COLO829 (cell line): ENCODE measurements around the gene FGD2.
"Not testable (repeated sequence)": the region's sequence is repeated elsewhere in the genome, so short reads cannot be mapped to it uniquely, and the experiment has no call there.

Source experiments
- DNase-seq: peaks from one replicate; pipeline ENCODE4 v3.0.0; 2012; ENCODE audit warnings: low spot score

The FGD2 gene

DNA sequence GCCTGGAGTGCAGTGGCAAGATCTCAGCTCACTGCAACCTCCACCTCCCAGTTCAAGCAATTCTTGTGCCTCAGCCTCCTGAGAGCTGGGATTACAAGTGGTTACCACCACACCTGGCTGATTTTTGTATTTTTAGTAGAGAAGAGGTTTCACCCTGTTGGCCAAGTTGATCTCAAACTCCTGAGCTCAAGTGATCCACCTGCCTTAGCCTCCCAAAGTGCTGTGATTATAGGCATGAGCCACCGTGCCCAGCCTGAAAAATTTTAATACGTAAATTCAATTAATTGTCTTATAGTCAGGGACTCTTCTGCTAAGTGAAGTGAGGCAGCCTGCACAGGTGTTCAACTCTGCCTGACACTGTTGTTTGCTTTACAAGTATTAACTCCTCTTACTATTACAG lies 15.1 kb upstream of the FGD2 start:
- not testable (repeated sequence) for DNase-seq

DNA sequence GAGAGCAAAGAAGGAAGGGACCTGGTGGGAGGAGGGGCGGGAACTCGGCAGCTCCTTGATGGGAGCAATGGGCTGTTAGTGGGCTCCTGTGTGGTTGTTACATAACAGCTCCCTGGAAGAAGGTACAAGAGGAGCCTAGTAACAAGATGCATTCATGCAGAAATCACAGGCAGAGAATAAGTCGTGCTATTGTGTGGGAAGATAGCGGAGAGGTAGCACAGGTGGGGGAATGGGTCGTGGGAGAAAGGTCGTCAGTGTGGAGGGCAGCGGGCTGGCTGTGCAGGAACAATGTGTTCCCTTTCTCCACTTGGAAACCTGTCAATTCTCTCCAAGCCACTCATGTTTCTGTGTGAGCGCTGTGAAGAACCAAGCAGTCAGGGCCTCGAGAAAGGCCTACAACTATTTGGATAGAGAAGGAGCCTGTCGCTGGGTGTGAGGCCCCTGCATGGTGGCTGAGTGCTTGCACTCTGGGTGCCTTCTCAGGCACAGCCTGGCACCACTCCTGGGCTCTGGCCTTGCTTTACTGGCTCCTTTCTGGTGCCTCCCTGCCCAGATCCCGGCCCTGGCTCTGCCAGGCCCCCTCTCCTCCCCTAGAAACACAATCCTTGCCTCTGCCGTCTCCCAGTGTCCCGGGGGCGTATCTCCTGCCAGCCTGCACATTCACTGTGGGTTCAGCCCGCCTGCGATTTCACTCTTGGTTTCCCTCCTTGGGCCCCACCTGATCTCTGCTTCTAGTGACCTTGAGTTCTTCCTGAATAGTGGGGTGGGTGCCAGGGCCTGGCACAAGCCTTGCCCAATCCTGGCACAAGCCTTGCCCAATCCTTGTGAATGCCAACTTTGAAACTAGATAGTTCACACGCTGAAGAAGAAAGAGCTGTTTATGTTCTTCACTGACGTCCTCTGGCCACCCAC lies 7.4 kb upstream of the FGD2 start:
- DNase-seq, result peak; percentile 27

DNA sequence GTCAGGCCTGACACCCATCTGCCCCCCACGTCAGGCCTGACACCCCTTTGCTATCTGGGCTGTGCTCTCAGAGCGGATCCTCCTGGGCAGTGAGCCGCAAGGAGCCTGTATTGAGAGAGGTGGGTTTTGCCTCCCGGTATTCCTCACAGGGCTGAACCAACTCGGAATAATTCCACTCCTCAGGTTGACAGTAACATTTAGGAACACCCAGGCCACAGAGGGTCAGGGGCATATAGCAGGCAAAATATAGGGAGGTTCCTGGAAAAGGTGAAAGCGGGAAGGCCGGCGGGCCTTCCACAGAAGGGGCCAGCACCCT lies 6.8 kb upstream of the FGD2 start:
- no peak for DNase-seq

DNA sequence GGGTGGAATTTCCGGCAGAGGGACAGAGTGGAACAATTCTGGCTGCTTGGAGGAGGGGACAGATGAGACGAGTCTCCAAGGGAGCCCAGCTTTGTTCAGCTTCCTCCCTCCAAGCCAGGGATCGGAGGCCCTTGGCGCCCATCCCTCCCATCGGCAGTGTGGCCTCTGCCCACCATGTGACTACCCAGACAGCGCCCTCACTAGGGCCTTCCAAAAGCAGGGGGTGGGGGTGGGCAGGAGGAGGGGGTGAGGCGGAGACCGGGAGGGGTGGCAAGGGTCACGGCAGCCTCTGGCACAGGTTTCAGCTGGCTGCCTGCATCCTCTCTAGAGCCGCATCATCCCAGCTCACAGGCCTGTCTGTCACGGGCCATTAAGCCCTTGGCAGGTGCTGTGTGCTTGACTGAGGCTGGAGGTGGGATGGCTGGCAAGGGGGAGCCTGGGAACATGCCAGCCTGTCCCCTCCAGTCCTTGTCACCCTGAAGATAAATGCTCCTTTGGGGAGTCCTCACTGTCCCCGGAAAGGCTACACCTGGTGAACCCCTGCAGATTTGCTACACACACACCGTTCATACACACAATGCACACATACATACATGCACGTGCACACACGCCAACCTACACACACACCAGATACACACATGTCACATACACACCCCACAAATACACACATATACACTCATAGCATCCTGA lies 6.2 kb upstream of the FGD2 start:
- no peak for DNase-seq

DNA sequence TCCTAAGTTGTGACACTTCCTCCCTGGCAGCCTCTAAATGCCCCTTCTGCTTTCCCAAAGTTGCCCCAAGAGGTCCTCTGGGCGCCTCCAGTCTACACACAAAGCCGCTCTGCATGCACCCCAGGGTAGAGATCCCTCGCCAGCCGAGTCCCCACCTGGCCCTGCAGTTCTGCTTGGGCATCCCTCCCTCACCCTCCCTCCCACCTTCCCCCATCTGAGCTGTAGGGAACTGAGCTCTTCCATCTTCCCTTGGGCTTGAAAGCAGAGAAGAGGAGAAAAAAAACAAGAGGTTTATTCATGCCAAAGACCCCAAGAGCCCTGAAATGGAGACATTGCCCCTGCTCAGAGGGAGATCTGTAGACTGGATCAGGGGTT lies 5.7 kb upstream of the FGD2 start:
- no peak for DNase-seq

DNA sequence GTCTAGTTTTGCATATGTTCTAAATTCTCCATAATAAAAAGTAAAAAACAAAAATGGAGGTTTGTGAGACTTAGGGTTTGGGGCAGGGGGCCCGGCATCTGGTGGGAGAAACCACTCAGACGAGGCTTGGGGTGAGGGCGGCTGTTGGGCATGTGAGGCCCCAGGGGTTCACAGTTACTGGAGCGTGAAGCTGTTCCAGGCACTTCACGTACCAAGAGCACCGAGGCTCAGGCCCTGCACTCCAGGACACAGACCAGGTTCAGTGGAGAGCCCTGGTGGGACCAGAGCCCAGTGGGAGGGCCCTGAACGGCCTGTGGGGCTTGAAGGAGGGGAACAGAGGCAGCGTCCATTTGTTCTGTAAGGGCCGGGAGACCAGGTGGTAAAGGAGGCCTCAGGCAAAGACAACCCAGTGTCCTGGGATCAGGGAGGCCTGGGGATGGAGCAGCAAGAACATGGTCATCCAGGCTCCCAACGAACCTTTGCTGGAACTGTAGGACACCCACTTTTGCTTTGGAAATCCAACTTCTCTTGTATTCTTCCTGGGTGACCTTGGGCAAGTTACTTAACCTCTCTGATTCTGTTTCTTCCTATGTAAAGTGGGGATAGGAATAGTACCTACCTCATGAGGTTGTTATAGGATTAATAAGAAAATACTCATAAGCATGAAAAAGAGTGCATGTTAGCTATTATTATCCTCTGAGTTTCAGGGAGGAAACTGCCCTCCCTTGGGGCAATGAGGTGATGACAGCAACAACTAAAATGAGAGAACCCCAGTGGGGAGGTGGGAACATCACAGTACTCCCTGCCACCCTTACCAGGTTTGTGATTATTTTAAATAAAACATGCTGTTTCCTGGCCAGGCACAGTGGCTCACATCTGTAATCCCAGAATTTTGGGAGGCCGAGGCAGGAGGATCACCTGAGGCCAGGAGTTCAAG lies 1.1 kb upstream of the FGD2 start:
- DNase-seq, result no peak

DNA sequence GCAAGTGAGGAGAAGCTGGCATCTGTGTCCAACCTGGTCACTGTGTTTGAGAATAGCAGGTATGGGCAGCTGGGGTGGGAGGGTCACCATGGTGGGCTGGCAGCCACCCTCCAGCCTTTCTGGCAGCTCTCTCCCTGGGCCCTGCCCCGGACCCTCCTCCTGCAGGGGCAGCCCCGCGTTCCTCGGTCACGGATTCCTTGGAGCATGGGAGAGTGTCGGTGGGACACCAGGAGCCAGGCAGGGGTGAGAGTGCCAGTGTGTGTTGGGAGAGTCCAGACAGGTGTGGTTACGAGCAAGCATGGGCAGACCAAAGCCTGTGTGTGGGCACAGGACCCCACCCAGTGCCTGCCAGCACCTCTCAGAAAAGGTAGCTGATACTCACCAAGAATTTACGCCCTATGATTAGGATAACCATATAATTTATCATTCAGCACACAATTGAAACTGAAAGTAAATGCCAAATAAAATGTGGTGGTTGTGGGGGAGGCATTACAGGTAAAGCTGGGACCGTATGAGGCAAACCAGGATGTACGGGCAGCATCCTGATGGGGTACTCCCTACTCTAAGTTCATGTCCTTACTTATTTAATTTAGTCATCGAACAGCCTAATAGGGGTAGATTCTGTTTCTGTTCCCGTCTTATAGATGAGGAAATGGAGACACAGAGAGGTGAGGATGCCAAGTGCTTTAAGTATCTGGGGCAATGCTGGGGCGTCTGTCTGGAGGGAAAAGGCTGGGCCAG lies 542 bp downstream of the FGD2 start:
- DNase-seq, result no peak

DNA sequence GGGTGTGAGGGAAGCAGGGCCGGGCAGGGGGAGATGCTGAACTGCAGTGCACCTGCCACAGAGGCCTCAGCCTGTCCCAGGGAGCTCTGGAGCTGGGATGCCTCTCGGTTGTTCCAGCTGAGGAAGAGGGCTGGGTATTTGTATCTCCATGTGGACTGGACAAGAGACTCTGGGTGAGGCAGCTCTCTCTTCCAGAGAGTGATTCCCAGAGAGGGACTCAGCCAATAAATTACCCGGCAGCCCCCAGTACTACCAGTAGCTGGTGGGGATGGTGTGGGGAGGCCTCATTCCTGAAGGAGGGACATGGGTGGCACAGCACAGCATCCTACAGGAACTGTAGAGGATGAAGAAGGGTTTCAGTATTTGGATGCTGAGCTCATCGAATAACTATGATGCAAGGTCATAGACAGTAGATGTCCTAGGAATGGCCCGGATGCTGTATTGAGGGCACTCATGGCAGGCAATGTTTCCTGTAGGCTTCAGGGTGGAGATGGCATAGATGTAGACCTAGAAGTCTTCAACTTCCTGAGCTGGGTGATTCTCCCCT lies 1.4 kb downstream of the FGD2 start:
- DNase-seq, result no peak

DNA sequence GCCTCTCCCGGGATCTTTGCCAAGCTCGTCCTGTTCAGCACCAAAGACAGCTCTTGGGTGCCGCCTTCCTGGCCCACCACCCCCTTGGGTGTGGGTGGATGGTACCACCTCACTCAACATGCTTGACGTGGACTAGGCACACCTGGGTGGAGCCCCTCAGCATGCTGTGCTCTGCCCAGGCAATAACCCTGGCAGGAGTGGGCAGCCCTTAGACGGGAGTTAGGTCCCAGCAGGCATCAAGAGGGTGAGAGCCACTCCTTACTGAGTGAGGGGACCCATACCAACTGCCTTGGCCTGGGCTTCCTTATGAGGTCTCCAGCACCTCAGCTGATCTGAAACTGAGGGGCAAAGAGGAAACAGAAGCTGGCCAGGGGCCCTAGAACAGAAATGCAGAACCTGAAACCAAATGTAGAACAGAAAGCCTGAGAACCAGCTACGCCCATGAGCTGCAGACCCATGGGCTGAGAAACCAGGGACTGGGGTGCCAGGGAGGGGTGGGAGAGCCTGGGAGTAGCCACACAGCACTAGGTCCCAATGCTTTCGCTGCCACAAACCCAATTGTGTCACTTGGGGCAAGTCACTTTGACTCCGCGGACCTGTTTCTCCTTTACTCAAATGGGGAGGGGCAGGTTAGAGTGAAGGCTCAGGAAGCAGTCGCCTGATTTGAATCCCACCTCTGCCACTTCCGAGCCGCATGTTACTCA lies 2.0 kb downstream of the FGD2 start:
- DNase-seq, result no peak

DNA sequence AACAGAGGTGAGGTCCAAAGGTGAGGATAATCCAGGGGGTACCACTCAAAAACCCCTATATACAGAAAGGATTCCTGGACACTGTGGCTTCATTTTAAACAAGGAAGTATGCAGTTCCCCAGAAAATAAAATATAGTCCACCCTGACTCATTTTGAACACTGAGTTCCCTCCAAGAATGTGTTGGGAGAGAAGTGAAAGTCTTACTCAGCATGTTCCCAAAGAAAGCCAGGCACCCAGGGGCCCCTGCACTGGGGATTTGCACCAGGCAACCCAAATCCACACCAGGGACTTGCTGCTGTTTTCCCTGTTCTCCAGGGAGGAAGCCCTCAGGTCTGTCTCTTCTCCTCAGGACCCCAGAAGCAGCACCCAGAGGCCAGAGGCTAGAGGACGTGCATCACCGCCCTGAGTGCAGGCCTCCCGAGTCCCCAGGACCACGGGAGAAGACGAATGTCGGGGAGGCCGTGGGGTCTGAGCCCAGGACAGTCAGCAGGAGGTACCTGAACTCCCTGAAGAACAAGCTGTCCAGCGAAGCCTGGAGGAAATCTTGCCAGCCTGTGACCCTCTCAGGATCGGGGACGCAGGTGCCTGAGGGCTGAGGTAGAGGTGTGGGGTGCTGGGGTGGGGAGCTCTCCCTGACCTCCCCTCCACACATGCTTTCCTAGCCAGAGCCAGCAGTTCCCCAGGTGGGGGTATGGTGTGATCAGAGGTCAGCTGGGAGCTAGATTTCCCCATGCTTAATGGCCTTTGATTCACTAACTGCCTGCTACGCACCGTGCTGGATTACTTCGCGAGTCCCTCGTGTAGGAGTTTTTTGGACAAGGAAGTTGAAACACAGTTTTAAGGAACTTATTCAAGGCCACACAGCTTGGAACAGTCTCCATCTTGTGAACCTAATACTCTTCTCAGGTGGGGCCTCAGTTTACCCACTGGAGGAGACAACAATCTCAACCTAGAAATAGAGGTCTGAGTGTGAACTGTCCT lies 3.3 kb downstream of the FGD2 start:
- DNase-seq, result no peak

DNA sequence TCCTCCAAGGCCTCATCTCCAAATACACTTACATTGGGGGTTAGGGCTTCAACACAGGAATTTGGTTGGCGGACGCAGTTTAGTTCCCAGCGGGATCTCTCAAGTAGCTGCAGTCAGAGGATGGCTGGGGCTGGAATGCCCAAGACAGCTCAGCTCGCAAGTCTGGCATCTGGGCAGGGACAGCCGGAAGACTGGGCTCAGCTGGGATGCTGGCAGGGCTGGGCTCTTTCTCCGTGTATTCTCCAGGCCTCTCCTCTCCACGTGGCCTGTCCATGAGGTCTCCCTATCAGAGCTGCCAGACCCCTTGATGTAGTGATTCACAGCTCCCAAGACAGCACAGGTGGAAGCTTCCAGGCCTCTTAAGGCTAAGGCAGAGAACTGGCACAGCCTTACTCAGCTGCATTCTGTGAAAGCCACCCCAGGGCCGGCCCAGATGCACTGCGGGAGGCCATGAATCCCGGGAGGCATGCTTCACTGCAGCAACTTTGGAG lies 5.0 kb downstream of the FGD2 start:
- no peak for DNase-seq

DNA sequence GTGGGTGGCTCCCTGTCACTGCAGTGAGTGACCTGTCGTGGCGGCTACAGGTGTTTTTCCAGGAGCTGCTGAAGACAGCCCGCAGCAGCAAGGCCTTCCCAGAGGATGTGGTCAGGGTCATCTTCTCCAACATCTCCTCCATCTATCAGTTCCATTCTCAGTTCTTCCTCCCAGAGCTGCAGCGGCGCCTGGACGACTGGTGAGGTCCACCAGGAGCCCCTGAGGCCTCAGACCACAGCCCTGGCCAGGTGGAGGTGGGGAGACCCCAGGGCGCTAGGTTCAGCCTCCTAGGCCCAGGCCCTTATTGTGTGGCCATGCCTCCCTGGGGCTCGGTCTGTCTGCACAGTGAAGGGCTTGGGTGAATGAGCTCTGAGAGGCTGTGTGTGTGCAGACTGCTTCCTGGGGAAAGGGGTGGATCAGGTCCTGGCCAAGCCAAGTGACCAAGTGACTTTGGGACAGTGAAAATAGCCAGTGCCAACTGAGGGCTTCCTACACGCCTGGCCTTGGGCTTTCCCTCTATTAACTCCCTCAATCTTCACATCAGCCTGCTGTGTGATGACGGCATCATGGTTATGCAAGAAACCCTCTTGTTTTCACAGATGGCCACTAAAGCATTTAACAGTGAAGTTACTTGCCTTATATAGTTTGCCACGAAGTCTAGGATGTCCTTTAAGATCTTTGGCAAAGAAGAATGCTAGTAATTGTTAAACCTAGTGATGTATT lies 6.4 kb downstream of the FGD2 start:
- no peak for DNase-seq

DNA sequence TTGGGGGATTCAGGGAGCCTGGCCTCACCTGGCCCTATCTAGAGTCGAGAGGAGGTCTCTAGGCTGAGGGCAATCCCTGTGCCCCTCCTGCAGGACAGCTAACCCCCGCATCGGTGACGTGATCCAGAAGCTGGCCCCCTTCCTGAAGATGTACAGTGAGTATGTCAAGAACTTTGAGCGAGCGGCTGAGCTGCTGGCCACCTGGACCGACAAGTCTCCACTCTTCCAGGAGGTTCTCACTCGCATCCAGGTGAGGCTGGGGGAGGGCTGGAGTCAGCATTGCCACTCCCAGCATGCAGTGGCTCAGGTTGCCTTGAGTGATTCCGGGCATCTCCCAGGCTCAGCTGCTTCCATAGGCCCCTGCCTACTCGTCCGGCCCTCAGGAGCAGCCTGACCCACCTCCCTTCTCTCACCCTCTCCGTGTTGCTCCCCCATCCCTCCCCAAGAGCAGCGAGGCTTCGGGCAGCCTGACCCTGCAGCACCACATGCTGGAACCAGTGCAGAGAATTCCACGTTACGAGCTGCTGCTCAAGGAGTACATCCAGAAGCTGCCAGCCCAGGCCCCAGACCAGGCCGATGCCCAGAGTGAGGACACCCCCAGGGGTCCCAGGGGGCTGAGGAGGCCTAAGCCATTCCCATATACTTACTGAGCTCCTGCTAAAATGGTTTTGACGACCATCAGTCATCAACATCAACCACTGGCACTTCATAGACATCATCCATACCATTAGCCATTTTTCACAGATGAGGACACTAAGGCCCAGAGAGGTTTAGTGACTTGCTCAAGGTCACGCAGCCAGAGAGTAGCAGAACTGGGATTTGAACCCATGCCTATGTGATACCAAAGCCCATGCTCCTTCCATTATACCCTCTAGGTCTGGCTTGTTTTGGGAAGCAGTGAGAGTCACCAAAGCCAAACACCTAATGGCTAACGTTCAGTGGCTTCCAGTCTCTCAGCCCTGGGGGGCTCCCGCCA lies 8.3 kb downstream of the FGD2 start:
- DNase-seq, result no peak

DNA sequence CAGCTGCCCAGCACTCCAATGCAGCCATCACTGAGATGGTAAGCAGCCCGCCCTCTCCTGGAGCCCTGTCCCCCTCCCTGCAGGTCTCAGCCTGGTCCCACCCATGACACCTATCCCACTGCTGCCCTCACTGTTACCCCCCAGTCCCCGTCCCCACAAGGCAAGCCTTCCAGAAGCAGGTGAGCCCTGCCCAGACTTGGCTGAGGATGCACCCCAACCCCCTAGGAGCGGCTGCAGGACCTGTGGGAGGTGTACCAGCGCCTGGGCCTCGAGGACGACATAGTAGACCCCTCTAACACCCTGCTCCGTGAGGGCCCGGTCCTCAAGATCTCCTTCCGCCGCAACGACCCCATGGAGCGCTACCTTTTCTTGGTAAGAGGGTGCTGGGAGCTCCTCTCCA lies 9.2 kb downstream of the FGD2 start:
- DNase-seq, result no peak

DNA sequence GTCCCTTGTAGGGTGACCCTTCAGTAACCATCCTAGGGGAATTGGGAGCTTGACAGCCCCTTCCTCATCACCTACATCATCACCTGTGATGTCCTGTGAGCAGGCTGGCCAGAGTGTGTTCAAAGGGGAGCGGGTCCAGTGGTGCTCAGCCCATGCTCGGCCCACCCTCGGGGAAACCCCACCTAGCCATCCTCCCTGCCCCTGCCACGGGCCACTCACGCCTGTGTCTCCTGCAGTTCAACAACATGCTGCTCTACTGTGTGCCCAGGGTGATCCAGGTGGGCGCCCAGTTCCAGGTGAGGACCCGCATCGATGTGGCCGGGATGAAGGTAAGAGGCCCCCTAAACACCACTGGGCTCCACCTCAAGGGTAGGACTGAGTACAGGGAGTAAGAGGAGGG lies 10.1 kb downstream of the FGD2 start:
- DNase-seq, result no peak

DNA sequence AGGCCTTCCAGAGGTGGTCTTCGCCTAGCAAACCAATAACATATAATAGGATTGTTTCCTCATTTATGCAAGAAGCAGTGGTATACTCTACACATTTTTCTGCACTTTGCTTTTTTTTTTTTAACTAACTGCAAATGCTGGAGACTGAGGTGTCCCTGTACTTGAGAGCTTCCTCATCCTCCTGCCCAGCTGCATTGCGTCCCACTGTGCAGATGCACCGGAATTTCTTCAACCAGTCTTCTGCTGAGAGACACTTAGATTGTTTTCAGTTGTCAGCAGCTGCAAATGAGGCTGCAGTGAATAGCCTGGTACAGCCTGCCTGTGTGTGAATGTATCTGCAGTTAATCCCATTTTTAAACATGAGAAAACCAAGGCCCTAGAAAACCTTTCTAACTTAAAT lies 11.5 kb downstream of the FGD2 start:
- DNase-seq, result no peak

DNA sequence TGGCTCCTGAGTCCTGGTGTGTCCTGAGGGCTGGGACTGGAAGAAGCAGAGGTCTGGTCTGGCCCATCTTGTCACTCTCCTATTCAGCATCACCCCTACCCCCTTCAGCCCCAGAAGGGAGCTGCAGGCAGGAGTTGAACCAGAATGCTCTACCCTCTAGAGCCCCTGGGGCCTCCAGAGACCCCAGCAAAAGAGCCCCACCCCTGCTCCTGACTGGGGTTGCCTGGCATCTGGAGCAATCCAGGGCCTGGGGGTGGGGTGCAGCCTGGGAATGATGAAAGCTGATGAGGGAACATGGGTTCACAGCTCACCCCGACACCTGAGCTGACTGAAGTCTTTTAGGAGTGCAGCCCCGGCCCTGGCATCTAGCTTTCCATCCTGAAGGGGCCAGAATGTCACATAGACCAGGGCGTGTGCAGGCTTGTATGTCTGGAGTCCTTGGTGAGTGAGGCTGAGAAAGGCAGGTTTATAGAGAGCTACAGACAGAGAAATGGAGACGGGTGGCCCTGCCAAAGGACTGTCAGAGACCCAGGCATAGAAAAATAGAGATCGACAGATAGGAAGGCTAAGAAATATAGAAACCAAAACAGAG lies 12.2 kb downstream of the FGD2 start:
- DNase-seq, result no peak
